Measurements from ENCODE around the gene CFAP99.

GRCh38 chr4:2465032-2465431 lies 46.3 kb downstream of the CFAP99 start:
- TF ChIP-seq POLR2AphosphoS5 (IDR thresholded peaks at IDR 0.05; ENCODE audit: low read depth, low read length): no peak
- no peak for TF ChIP-seq REST (IDR thresholded peaks at IDR 0.05; ENCODE audit: insufficient read depth in 1 of 2, low read depth in 2 of 2, low read length in 2 of 2)
